COLO668 (cell line): Measurements from ENCODE around the gene PCDHB5.
"Not testable (repeated sequence)": the region's sequence is repeated elsewhere in the genome, so short reads cannot be mapped to it uniquely, and the experiment has no call there.

Source experiments
- DNase-seq: peaks from one replicate; lab custom pipeline; 2025; ENCODE audit not compliant: unreplicated experiment; lab: John Stamatoyannopoulos, UW

PCDHB5 gene

GRCh38 chr5:141135030-141135717, at the start of gene PCDHB5:
Gene PCDHB5 (plus strand): TSS chr5:141135206. CDS start chr5:141135435, 229 bp downstream.
- peak; percentile 71 for DNase-seq

- peak; percentile 80 for DNase-seq
Measured at GRCh38 chr5:141094481-141095262, 40.3 kb upstream of the PCDHB5 start, which contains the start of gene PCDHB2. Gene PCDHB2 (plus strand): TSS chr5:141094615. CDS start chr5:141094791, 176 bp downstream.

DNA sequence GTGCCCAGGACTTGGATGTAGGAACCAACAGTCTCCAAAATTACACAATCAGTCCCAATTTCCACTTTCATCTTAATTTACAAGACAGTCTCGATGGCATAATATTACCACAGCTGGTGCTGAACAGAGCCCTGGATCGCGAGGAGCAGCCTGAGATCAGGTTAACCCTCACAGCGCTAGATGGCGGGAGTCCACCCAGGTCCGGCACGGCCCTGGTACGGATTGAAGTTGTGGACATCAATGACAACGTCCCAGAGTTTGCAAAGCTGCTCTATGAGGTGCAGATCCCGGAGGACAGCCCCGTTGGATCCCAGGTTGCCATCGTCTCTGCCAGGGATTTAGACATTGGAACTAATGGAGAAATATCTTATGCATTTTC, 39.8 kb upstream of the PCDHB5 start:
- DNase-seq: peak; percentile 0

DNA sequence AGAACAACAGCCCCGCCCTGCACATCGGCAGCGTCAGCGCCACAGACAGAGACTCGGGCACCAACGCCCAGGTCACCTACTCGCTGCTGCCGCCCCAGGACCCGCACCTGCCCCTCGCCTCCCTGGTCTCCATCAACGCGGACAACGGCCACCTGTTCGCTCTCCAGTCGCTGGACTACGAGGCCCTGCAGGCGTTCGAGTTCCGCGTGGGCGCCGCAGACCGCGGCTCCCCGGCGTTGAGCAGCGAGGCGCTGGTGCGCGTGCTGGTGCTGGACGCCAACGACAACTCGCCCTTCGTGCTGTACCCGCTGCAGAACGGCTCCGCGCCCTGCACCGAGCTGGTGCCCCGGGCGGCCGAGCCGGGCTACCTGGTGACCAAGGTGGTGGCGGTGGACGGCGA, 38.8 kb upstream of the PCDHB5 start:
- not testable (repeated sequence) for DNase-seq

DNA sequence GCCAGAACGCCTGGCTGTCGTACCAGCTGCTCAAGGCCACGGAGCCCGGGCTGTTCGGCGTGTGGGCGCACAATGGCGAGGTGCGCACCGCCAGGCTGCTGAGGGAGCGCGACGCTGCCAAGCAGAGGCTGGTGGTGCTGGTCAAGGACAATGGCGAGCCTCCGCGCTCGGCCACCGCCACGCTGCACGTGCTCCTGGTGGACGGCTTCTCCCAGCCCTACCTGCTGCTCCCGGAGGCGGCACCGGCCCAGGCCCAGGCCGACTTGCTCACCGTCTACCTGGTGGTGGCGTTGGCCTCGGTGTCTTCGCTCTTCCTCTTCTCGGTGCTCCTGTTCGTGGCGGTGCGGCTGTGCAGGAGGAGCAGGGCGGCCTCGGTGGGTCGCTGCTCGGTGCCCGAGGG, 38.4 kb upstream of the PCDHB5 start:
- not testable (repeated sequence) for DNase-seq

GRCh38 chr5:141100243-141100805, 34.7 kb upstream of the PCDHB5 start, which contains the start of gene PCDHB3:
Gene PCDHB3 (plus strand): TSS chr5:141100473. CDS start chr5:141100650, 177 bp downstream.
- DNase-seq: no peak

DNA sequence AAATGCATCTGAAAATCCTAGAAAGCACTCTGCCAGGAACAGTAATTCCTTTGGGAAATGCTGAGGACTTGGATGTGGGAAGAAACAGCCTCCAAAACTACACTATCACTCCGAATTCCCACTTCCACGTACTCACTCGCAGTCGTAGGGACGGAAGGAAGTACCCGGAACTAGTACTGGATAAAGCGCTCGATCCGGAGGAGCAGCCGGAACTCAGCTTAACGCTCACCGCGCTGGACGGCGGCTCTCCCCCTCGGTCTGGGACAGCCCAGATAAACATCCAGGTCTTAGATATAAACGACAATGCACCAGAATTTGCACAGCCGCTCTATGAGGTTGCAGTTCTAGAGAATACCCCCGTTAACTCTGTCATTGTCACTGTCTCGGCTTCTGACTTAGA, 33.9 kb upstream of the PCDHB5 start:
- DNase-seq: no peak

GRCh38 chr5:141102070-141102469, 32.9 kb upstream of the PCDHB5 start:
- not testable (repeated sequence) for DNase-seq

- not testable (repeated sequence) for DNase-seq
Measured at GRCh38 chr5:141102471-141102870, 32.5 kb upstream of the PCDHB5 start.

DNA sequence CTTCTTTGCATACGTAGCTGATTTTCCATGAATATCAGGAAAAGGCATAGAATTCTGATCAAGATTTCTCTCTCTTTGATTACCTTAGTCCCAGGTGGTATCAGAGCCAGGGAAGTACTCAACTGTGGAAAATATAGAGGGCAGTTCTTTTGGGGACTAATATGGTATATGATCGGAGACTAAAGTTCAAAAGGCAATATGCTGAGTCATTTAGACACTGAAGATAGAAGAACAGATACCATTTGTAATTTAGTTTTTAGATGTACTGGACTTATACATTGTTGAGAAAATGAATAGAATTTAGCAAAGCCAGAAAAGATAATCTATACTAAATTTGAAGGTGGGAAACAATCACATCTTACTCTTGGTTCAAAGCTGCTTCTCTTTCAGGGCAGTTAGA, 29.7 kb upstream of the PCDHB5 start:
- no peak for DNase-seq

DNA sequence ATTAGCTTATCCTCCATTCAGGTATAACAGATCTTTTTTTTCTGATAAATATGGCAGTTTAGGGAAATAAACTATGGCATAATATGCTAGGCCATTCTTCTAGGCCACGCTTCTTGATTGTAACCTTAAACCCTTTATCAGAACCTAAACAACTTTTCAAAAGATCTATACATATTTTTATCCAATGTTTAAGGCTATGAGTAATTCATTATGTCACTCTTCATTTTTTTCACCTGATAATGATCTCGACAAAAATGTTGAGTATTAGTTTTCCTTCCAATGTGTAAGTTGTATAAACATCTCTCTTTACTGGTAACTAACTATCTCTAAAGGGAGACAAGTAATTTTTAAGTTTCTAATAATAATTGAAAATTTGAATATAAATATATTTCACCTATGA, 15.8 kb upstream of the PCDHB5 start:
- DNase-seq: no peak

DNA sequence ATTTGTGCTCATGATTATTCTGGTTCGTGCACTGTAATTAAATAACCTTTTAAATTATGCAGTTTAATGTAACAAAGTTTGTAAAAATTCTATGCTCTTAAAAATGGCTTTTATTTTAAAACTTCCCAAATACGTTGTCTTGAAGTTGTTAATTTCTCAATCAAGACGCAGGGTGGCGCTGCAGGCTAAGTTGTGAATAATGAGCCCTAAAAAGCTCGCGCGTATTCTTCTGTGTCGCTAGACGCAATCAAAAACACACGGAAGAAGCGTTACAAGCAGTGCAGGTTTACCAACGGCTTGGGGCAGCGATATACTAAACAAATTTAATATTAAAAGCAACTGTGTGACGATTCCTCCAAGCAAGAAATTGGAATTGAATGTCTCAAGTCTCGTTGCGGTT, 13.4 kb upstream of the PCDHB5 start, which contains the start of gene PCDHB4:
Gene PCDHB4, plus strand, starts transcription at position 256 of the 400 bp plus-strand sequence. CDS start 181 bp downstream, outside the sequence.
- no peak for DNase-seq

GRCh38 chr5:141121985-141122384, 13.0 kb upstream of the PCDHB5 start:
- no peak for DNase-seq

DNA sequence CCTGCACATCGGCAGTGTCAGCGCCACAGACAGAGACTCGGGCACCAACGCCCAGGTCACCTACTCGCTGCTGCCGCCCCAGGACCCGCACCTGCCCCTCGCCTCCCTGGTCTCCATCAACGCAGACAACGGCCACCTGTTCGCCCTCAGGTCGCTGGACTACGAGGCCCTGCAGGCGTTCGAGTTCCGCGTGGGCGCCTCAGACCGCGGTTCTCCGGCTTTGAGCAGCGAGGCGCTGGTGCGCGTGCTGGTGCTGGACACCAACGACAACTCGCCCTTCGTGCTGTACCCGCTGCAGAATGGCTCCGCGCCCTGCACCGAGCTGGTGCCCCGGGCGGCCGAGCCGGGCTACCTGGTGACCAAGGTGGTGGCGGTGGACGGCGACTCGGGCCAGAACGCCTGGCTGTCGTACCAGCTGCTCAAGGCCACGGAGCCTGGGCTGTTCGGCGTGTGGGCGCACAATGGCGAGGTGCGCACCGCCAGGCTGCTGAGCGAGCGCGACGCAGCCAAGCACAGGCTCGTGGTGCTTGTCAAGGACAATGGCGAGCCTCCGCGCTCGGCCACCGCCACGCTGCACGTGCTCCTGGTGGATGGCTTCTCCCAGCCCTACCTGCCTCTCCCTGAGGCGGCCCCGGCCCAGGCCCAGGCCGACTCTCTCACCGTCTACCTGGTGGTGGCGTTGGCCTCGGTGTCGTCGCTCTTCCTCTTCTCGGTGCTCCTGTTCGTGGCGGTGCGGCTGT, 11.4 kb upstream of the PCDHB5 start:
- not testable (repeated sequence) for DNase-seq

DNA sequence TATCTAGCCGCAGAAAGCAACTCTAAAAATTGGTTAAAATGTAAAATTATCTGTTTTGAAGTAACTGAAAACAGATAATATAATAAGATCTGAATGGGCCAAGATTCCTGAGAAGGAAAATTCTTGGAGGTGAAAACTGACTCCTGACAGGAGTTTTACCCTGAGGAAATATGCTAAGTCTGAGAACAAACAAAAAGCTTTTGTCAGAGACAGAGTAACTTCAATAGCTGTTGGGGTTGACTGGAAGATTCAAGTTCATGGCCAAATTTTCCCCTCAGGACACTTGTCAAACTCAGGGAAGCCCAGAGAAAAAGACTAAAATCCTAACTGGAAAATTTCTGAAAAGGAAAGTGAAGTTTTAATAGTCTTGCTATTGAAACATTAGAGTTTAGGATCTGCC, 7.7 kb upstream of the PCDHB5 start:
- no peak for DNase-seq

DNA sequence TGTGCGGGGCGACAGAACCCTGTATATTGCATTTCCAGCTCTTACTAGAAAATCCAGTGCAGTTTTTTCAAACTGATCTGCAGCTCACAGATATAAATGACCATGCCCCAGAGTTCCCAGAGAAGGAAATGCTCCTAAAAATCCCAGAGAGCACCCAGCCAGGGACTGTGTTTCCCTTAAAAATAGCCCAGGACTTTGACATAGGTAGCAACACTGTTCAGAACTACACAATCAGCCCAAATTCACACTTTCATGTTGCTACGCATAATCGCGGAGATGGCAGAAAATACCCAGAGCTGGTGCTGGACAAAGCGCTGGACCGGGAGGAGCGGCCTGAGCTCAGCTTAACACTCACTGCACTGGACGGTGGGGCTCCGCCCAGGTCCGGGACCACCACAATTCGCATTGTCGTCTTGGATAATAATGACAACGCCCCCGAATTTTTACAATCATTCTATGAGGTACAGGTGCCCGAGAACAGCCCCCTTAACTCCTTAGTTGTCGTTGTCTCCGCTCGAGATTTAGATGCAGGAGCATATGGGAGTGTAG, 786 bp downstream of the PCDHB5 start:
- no peak for DNase-seq

GRCh38 chr5:141137346-141137745, 2.3 kb downstream of the PCDHB5 start:
- DNase-seq: not testable (repeated sequence)

- no peak for DNase-seq
Measured at GRCh38 chr5:141149812-141150211, 14.8 kb downstream of the PCDHB5 start, which contains the start of gene PCDHB6. Gene PCDHB6 (plus strand): TSS chr5:141150057. CDS start chr5:141150258, 201 bp downstream.

DNA sequence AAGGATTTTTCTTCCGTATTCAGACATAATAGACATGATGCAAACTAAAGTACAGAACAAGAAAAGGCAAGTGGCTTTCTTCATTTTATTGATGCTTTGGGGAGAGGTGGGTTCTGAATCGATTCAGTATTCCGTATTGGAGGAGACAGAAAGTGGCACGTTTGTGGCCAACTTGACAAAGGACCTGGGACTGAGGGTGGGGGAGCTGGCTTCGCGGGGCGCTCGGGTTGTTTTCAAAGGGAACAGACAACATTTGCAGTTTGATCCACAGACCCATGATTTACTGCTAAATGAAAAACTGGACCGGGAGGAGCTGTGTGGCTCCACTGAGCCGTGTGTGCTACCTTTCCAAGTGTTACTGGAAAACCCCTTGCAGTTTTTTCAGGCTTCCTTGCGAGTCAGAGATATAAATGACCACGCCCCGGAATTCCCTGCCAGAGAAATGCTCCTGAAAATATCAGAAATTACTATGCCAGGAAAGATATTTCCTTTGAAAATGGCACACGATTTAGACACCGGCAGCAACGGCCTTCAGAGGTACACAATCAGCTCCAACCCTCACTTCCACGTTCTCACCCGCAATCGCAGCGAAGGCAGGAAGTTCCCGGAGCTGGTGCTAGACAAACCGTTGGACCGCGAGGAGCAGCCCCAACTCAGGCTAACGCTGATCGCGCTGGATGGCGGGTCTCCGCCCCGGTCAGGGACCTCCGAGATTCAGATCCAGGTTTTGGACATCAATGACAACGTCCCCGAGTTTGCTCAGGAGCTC, 15.4 kb downstream of the PCDHB5 start:
- DNase-seq: no peak

DNA sequence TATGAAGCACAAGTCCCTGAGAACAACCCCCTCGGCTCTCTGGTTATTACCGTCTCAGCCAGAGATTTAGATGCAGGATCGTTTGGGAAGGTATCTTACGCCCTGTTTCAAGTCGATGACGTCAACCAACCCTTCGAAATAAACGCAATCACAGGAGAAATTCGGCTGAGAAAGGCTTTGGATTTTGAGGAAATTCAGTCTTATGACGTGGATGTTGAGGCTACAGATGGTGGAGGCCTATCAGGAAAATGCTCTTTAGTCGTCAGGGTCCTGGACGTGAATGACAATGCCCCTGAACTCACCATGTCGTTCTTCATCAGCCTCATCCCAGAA, 16.0 kb downstream of the PCDHB5 start:
- DNase-seq: no peak
